Bronchial epithelial cell (primary cell): ENCODE measurements around the gene UBE2Q1. TPM values are rescaled to one million over a fixed set of nuclear protein-coding genes. Genes with fewer than 3 reads are reported as not detected.

Experiments
- DNase-seq: peaks from one replicate; pipeline ENCODE4 v3.0.0-alpha.2; 2010; ENCODE audit warnings: low read depth
- FAIRE-seq: peaks from 2 replicates; lab custom pipeline; 2011; peaks lifted over from hg19 to GRCh38; lab: Jason Lieb, UNC
- H3K27me3 ChIP-seq: 2 replicates; pipeline ENCODE4 v1.5.1; 2011; ENCODE audit warnings: low read length; ENCODE audit not compliant: control insufficient read depth, insufficient read depth
- H3K36me3 ChIP-seq: 2 replicates; pipeline ENCODE4 v1.5.1; 2011; ENCODE audit warnings: low read length; ENCODE audit not compliant: control insufficient read depth, insufficient read depth
- H3K4me3 ChIP-seq: 2 replicates; pipeline ENCODE4 v1.5.1; 2011; ENCODE audit warnings: mild to moderate bottlenecking, low read depth, low read length, control low read depth
- total RNA-seq: library from RNA; depleted of rRNA; stranded (reverse); fragments of >200 nt; gene quantifications from 2 replicates; pipeline ENCODE4 v1.2.1, GENCODE V29; 2014
- TF ChIP-seq, protein P1 (sequence below): IDR thresholded peaks from 2 replicates; pipeline ENCODE4 v1.5.1; 2011; ENCODE audit warnings: mild to moderate bottlenecking, moderate library complexity, low read length, control low read depth, inconsistent platforms; ENCODE audit not compliant: insufficient read depth, severe bottlenecking

UBE2Q1 gene
- total RNA-seq, 1 donor from 2014 or later = 20.3 TPM

DNA sequence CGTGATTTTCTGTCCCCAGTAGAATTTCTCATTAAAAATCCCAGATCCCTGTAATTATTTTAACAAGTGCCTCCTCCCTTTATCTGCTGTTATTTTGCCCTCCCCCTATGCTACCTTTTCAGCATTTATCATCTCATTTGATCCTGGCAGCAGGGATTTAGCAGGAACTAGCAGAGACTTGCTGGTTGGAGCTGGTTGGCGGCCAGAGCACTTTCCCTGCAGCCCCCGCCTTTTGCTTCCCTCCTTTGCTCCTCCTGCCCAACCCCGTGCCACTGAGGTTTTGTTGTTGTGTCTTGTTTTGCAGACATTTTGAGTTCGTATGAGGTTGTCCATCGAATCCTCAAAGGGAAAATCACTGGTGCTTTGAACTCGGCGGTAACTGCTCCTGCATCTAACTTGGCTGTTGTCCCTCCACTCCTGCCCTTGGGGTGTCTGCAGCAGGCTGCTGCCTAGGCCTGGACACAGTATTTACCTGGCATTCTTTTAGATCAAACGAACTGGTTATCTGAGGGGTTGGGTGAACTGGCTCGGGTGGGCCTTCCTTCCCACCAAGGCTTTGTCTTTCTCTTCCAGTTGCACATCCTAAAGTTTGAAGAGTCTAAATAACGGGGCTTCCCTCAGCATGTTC lies 11.2 kb downstream of the UBE2Q1 start:
- TF ChIP-seq, protein P1, sequence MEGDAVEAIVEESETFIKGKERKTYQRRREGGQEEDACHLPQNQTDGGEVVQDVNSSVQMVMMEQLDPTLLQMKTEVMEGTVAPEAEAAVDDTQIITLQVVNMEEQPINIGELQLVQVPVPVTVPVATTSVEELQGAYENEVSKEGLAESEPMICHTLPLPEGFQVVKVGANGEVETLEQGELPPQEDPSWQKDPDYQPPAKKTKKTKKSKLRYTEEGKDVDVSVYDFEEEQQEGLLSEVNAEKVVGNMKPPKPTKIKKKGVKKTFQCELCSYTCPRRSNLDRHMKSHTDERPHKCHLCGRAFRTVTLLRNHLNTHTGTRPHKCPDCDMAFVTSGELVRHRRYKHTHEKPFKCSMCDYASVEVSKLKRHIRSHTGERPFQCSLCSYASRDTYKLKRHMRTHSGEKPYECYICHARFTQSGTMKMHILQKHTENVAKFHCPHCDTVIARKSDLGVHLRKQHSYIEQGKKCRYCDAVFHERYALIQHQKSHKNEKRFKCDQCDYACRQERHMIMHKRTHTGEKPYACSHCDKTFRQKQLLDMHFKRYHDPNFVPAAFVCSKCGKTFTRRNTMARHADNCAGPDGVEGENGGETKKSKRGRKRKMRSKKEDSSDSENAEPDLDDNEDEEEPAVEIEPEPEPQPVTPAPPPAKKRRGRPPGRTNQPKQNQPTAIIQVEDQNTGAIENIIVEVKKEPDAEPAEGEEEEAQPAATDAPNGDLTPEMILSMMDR = no peak
- Histone ChIP-seq H3K27me3 (peaks cover 4% of the 10 kb centered on the region), H3K4me3 (no peak overlapping the region), H3K36me3 (peaks cover 14% of the 10 kb centered on the region)
- DNase-seq = peak; percentile 24
- FAIRE-seq = no peak

DNA sequence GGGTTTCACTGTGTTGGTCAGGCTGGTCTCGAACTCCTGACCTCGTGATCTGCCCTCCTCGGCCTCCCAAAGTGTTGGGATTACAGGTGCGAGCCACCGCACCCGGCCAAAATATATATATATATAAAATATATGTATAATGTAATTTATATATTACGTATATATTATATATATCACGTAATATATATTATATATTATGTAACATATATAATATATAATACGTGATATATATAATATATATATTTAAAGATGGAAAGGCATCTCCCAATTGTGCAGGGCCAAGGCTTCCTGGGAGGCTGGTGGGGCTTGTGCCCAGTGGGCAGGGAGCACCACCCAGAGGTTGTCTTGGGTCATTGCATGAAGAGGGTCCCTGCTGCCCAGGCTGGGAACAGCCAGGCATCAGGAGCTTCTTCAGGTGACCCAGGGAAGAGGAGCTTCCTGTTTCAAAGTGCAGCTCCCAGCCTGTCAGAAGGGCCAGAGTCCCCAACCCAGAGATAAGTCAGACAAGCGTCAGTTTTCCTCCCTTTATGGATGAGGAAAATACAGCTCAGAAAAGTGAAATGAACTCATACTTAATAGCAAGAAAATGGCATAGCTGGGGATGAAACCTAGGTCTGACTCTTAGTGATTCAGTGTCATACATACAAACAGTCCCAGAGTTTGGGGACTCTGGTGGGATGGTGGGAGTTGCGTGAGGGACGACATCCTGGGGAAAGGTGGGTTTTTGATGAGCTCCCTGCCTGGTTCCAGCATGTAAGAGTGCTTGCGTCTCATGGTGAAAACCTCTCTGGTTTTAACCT lies 12.0 kb downstream of the UBE2Q1 start:
- FAIRE-seq (no peak), DNase-seq (peak; percentile 51)
- Histone ChIP-seq H3K4me3 (no peak overlapping the region), H3K27me3 (peaks cover 7% of the 10 kb centered on the region), H3K36me3 (peaks cover 7% of the 10 kb centered on the region)
- TF ChIP-seq, protein P1 = peak; percentile 62

DNA sequence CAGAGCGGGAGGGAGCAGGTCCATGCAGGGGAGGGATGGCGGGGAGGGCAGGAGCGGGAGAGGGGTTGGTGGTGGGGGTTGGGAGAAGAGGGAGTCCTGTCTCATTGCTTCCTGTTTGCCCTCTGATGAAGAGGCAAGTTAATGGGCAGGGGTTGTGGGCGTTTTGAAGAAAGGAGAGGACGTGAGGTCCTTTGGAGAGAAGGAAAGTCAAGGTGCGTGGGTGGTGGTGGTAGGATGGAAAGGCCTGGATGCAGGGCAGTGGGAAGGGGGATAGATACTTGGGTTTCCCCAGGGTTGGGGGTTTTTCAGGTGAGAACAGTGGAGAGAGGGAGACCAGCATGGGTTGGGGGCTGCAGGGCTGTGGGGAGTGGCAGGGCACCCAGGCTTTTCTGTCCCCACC lies 17.2 kb downstream of the UBE2Q1 start:
- no peaks in the 10 kb centered on the region for H3K36me3 ChIP-seq
- peaks cover 10% of the 10 kb centered on the region for H3K27me3 ChIP-seq
- no peak for FAIRE-seq
- H3K4me3 ChIP-seq = no peak overlapping the region
- no peak for DNase-seq
- TF ChIP-seq, protein P1 = no peak

DNA sequence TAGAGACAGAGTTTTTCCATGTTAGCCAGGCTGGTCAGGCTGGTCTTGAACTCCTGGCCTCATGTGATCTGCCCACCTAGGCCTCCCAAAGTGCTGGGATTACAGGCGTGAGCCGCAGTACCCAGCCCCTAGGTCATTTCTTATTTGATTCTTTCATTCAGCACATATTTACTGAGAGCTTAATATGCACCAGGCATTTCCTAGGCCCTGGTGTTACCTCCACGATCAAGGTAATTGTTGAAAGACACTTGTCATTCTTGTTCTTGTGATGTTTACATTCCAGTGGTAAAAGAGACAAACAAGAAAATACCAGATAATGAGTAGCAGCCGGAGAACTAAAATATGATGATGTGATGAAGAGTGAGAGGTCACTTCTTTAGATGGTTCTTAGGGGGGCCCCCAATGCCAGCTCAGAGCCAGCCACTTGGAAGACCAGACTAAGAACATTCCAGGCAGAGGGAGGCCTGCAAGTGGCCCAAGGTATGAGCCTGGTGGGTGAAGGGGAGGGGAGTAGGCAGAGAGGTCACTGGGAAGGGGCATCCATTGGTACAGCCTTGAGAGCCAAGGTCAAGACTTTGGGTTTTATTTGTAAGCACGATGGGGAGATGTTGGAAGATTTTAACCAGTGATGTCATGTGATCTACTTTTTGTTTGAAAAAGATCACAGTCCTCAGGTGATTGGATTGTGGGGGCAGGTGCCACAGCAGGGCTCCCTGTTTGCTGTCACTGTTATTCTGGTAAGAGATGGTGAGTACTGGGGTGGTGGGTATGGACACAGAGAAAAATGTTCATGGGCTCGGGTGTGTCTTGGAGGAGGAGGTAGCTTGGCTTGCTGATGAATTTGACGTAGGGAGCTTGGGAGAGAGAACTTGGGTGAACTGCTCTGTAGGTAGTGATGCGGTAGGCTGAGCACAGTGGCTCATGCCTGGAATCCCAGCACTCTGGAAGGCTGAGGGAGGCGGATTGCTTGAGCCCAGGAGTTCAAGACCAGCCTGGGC lies 18.7 kb downstream of the UBE2Q1 start:
- Histone ChIP-seq H3K4me3 (no peak overlapping the region), H3K36me3 (no peaks in the 10 kb centered on the region), H3K27me3 (peaks cover 10% of the 10 kb centered on the region)
- FAIRE-seq = peak; percentile 68
- TF ChIP-seq, protein P1 = no peak
- DNase-seq = no peak

DNA sequence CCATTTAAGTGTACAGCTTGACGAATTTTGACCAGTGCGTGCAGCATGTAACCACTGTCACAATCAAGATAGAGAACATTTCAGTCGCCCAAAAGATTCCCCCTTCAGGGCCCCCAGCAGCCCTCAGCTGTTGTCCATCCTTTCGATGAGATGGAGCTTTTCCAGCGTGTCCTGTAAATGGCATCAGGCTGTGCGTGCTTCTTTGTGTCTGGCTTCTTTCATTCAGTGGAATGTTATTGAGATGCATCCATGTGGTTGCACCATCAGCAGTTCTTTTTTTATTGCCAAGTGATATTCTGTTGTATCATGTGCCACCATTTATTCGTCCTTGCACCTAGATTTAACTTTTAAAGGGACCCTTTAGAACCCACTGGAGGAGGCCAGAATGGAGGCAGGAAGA lies 21.9 kb downstream of the UBE2Q1 start:
- TF ChIP-seq, protein P1 = no peak
- no peak overlapping the region for H3K4me3 ChIP-seq
- FAIRE-seq (no peak), DNase-seq (no peak)
- no peaks in the 10 kb centered on the region for H3K36me3 ChIP-seq
- H3K27me3 ChIP-seq = peaks cover 4% of the 10 kb centered on the region
